Measurements from ENCODE around the gene CACNA1E.
"Not testable (repeated sequence)": the region's sequence is repeated elsewhere in the genome, so short reads cannot be mapped to it uniquely, and the experiment has no call there.

The CACNA1E gene

GRCh38 chr1:181541947-181542346 lies 58.6 kb downstream of the CACNA1E start:
- no peak overlapping the region for H3K27ac ChIP-seq
- TF ChIP-seq, protein P1, sequence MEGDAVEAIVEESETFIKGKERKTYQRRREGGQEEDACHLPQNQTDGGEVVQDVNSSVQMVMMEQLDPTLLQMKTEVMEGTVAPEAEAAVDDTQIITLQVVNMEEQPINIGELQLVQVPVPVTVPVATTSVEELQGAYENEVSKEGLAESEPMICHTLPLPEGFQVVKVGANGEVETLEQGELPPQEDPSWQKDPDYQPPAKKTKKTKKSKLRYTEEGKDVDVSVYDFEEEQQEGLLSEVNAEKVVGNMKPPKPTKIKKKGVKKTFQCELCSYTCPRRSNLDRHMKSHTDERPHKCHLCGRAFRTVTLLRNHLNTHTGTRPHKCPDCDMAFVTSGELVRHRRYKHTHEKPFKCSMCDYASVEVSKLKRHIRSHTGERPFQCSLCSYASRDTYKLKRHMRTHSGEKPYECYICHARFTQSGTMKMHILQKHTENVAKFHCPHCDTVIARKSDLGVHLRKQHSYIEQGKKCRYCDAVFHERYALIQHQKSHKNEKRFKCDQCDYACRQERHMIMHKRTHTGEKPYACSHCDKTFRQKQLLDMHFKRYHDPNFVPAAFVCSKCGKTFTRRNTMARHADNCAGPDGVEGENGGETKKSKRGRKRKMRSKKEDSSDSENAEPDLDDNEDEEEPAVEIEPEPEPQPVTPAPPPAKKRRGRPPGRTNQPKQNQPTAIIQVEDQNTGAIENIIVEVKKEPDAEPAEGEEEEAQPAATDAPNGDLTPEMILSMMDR (conservative IDR thresholded peaks at IDR 0.05) = no peak
- TF ChIP-seq ZFX (IDR thresholded peaks at IDR 0.05) = no peak

GRCh38 chr1:181542406-181542805 lies 59.1 kb downstream of the CACNA1E start:
- H3K27ac ChIP-seq = not testable (repeated sequence)

- TF ChIP-seq ZFX (IDR thresholded peaks at IDR 0.05) = no peak
- TF ChIP-seq, protein P1 (conservative IDR thresholded peaks at IDR 0.05) = no peak
- H3K27ac ChIP-seq = no peak overlapping the region
Observed at GRCh38 chr1:181545395-181545794, 62.1 kb downstream of the CACNA1E start.

- TF ChIP-seq, protein P1 (conservative IDR thresholded peaks at IDR 0.05) = no peak
- no peak for TF ChIP-seq ZFX (IDR thresholded peaks at IDR 0.05)
- no peak overlapping the region for H3K27ac ChIP-seq
Observed at GRCh38 chr1:181548497-181548896, 65.2 kb downstream of the CACNA1E start.

DNA sequence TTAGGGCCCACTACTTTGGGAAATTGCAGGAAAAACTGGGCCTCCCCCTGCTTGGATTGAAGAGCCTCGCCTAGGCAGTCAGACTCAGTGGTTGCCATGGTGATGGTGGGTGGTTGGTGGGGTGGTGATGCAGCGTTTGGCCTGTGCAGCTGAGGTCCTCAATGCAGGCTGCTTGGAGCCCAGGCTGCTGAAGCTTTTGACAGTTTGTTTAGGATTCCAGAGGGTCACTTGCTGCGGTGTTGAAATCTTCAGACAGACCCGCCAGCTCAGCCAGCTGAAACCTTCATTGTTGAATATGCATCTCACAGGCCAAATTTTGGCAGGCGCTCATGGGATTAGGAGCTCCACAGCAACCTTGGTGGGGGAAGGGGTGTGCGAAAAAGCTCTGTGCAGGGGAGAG lies 67.9 kb downstream of the CACNA1E start:
- H3K27ac ChIP-seq = no peak overlapping the region
- TF ChIP-seq ZFX (IDR thresholded peaks at IDR 0.05) = no peak
- TF ChIP-seq, protein P1 (conservative IDR thresholded peaks at IDR 0.05) = no peak

GRCh38 chr1:181551754-181552153 lies 68.4 kb downstream of the CACNA1E start:
- H3K27ac ChIP-seq = no peak overlapping the region
- TF ChIP-seq, protein P1 (conservative IDR thresholded peaks at IDR 0.05) = no peak
- TF ChIP-seq ZFX (IDR thresholded peaks at IDR 0.05) = no peak

GRCh38 chr1:181554465-181554864 lies 71.1 kb downstream of the CACNA1E start:
- no peak overlapping the region for H3K27ac ChIP-seq
- TF ChIP-seq, protein P1 (conservative IDR thresholded peaks at IDR 0.05) = no peak
- no peak for TF ChIP-seq ZFX (IDR thresholded peaks at IDR 0.05)

DNA sequence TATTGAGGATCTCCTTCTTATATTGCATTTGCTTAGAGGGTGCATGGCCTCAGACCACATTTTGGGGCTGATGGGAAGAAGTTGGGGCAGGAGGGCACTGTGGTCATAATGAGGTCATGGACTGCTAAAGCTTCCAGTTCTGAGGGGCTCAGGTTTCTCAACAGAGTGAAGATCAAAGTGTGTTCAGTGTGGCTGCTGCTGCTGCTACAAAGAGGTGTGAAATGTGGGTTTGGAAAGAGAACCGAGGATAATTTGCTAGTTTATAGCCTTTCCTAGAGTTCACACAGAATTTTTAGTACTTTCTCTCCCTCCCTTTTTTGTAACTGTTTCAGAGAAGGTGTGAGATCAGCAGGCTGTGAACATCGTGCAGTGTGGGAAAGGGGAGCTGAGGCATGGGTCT lies 73.3 kb downstream of the CACNA1E start:
- TF ChIP-seq, protein P1 (conservative IDR thresholded peaks at IDR 0.05) = no peak
- no peak for TF ChIP-seq ZFX (IDR thresholded peaks at IDR 0.05)
- no peak overlapping the region for H3K27ac ChIP-seq
